NCI-H1105 (cell line): ENCODE measurements around the gene E2F6.
"Not testable (repeated sequence)": the region's sequence is repeated elsewhere in the genome, so short reads cannot be mapped to it uniquely, and the experiment has no call there.

Experiments
- DNase-seq: peaks from one replicate; lab custom pipeline; 2025; lab: John Stamatoyannopoulos, UW

The E2F6 gene

GRCh38 chr2:11412449-11412810 lies 53.5 kb downstream of the E2F6 start:
- DNase-seq: no peak

GRCh38 chr2:11411768-11412448 lies 54.1 kb downstream of the E2F6 start:
- DNase-seq: peak; percentile 37

DNA sequence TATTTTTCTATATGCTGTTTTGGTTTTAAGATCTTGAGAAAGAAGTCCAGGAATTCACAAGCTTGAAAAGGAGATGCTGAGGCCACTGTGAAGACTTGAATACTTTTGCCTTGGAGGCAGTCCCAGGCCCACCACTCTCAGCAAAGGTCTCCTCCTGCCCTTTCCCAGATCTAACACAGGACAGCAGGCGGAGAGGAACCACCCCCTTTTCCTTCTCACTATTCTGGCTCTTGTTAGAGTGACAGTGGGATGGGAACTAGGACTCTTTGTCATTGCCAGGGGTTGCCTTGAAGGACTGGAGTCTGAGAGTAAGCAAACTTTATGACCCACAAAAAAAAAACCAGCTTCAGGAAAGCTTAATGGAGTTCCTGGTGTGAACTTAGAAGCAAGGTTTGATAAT lies 54.7 kb downstream of the E2F6 start:
- no peak for DNase-seq

DNA sequence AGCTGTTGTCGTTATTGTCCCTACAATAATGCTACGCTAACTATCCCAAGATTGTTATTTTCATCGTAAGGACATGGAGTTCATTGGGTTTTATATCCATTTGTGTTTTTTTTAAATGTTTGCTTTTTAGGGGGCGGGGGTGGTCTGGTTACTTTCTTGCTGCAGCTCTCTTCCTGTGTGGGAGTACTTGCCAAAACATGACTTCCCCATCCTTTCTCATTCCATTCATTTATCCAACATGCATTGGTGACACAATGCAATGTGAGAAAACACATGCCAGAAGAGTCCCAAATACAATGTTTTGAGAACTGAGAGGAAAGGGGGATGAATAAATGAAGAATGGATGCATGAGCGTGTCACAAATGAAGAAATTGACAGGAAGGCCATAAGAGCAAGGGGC lies 55.9 kb downstream of the E2F6 start:
- no peak for DNase-seq

- DNase-seq: no peak
Measured at GRCh38 chr2:11409572-11409959, 56.4 kb downstream of the E2F6 start.

DNA sequence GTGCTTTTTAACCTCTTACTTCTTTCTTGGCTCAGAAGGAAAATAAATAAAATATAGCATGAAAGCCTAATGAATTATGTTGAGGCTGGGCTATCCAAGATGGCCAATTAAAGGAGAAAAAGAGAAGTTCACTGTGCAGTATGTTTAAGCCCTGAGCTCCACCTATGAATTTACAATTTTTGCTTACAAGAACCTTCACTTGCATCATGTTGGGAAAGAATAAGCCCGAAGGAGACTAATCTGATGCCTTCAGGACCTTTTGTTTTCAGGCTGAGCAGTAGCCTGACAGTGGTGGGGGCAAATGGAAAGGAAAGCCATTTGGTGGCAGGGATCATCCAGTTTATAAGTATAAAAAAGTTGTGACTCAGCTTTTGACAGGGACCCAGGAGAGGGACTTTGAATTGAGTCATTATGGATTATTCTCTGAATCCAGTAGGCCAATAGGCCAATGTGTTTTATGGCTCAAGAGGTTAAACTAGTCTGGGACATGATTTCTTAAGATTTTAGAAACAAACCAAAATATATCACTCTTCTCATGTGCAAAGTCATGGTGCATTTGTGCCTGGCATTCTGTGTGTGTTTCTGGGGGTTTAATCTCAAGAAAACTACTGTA lies 56.9 kb downstream of the E2F6 start:
- no peak for DNase-seq

DNA sequence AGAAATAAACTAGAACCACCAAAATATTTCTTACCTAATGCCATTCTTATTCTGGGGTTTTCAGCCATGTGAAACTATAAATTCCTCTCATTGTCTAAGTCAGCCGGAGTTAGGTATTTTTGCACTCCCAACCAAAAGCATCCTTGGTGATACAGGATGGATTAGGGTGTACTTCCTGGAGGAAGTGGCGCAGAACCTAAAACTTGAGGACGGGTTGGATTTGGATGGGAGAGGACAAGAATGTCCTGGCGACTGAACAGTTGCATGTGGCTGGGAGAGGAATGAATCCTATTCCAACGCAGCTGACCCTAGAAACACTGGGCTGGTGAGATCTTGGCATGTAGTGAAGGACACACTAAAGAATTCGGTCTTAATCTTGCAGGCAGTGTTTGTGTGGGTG lies 58.5 kb downstream of the E2F6 start:
- no peak for DNase-seq

GRCh38 chr2:11406958-11407381 lies 59.0 kb downstream of the E2F6 start:
- DNase-seq: no peak

DNA sequence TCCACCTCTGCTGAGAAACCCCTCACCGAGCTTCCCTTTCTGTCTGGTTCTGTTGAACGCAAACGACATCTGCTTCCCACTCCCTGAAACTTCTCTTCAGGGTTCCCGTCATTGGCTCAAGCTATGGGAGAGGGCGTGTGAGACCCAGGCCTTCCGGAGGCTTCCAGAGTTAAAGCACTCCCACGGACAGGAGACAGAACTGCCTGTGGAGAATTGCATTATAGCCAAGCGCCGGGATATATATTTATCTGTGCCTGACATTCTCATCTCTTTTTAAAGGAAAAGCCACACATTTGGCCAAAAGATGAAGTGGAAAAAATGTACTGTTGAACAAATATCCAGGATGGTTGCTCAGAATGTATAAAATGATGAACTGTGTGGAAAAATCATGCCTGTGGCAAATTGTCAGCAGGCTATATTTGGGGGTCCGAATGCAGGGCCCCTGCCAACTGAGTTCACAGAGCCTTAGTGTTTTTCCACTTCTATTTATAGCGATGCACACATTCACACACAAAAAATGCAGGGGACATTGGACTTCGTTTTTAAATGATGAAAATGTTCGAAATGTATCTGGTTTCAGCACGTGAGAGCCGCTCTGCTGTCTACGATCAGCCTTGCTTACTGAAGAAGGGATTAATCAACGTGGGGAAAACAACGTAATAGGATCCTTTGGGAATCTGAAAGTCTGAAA lies 59.5 kb downstream of the E2F6 start:
- DNase-seq: no peak

DNA sequence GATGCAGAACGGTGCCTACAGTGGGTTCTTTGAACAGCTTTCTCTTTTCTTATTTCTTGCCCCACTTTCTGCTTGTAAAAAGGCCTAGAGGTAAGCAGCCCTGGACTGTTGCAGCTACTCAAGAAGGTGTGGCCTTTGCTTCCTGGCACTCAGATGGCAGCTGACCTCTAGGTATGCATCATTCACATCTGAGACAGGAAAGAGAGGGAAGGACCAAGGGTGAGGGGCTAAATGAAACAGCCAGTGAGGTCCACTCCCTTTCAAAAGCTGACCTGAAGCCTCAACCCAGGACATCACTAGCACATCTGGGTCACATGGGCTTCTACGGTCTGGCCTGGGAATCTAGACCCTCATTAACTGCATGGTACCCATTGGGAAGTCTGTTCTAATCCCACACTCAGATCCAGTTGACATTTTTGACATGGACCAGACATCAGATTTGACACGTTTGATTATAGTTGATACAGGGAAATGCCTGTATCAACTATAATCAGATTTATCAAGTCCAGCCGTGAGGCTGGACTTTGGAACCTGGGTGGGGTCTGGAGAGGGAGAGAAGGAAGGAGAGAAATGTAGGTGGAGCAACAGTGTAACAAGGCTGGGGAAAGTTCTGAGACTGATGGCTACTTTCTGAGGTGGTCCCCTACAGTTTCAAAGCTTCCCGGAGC lies 60.2 kb downstream of the E2F6 start:
- DNase-seq: no peak

DNA sequence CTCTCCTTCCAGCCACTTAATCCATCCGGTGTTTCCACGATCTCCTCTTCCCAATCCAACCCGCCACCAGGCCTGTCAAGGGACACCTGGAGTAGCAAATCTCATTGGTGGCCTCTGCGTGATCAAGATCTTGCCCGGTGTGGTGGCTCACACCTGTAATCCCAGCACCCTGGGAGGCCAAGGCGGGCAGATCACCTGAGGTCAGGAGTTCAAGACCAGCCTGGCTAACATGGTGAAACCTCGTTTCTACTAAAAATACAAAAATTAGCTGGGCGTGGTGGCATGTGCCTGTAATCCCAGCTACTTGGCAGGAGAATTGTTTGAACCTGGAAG lies 60.9 kb downstream of the E2F6 start:
- DNase-seq: not testable (repeated sequence)

DNA sequence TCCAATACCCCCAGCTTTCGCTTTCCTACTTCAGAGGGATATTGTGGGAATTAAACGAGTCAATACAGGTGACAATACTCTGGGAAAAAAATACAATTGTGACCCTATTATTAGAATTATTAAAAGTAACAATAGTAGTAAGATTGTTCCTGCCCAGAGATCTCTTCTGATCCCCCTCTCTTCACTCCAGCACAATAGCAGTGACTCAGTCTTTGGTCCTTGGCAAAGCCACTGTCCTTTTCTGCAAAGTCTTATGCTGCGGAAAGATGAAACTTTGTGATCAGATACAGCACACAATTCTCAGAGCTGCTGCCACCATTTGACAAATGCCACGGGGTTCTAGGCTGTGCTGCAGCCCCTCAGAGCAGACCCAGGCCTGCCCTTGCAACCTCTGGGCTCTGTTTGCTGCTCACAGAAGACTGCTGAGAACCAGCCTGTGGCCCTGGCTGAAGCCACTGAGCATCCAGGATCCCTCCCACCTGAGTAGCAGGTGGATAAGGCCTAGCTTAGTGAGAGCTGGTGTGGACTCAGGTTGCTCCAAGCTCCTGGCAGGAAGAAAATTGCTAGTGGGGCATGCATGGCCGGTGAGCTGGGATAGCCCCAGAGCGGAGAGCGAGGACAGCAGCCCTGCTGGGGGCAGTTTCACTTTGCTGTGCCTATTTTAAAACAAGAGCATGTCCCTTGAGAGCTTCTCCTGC lies 61.4 kb downstream of the E2F6 start:
- no peak for DNase-seq

- no peak for DNase-seq
Measured at GRCh38 chr2:11402436-11402835, 63.5 kb downstream of the E2F6 start.

- DNase-seq: no peak
Measured at GRCh38 chr2:11399438-11399762, 66.6 kb downstream of the E2F6 start.

DNA sequence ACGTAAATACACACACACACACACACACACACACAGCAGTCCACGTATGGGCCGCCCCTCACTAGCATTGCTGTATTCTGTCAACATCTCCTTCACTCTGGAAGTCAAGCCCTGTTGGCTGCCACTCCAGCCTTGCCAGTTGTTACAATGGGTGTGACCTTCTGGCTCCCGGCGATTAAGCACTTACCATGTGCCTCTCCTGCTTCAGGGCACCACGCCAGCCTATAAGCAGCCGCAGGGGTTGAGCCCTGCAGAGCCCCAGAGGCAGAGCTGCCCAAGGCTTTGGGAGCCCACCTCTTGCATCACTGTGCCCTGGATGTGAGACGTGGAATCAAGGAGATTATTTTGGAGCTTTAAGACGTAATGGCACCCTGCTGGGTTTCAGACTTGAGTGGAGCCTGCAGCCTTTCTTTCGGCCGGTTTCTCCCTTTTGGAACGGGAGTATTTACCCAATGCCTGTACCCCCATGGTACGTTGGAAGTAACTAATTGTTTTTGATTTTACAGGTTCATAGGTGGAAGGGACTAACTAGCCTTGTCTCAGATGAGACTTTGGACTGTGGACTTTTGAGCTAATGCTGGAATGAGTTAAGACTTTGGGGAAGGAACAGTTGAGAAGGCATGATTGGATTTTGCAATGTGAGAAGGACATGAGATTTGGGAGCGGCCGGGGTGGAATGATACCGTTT lies 67.1 kb downstream of the E2F6 start:
- peak; percentile 71 for DNase-seq

- no peak for DNase-seq
Measured at GRCh38 chr2:11397513-11397912, 68.4 kb downstream of the E2F6 start.

GRCh38 chr2:11396467-11397445 lies 69.2 kb downstream of the E2F6 start:
- DNase-seq: no peak

- DNase-seq: no peak
Measured at GRCh38 chr2:11396021-11396420, 69.9 kb downstream of the E2F6 start.

DNA sequence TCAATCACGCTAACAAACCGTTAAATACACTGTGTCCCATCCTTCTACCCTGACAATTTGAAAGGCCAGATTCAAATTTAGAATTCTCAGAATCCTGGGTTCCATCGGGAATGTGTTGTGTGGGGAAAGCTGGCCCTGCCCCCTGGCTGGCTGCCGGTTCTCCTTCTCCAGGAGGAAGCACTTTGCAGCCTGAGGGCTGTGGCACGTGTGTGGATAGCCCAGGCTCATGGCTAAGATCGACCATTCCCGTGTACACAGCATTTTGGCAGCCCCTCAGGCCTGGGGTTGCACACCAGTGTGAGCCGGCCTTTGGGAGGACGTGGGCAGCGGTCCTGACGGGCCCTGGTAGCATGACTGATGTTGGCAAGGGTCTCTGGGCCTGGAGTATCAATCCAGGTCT lies 70.6 kb downstream of the E2F6 start:
- no peak for DNase-seq
